ENCODE results near the gene GNB1L. TPM values are rescaled to one million over a fixed set of nuclear protein-coding genes. Genes with fewer than 3 reads are reported as not detected.

Gene GNB1L
- total RNA-seq, 1 experiment from 2014 or later = 27.0 TPM

DNA sequence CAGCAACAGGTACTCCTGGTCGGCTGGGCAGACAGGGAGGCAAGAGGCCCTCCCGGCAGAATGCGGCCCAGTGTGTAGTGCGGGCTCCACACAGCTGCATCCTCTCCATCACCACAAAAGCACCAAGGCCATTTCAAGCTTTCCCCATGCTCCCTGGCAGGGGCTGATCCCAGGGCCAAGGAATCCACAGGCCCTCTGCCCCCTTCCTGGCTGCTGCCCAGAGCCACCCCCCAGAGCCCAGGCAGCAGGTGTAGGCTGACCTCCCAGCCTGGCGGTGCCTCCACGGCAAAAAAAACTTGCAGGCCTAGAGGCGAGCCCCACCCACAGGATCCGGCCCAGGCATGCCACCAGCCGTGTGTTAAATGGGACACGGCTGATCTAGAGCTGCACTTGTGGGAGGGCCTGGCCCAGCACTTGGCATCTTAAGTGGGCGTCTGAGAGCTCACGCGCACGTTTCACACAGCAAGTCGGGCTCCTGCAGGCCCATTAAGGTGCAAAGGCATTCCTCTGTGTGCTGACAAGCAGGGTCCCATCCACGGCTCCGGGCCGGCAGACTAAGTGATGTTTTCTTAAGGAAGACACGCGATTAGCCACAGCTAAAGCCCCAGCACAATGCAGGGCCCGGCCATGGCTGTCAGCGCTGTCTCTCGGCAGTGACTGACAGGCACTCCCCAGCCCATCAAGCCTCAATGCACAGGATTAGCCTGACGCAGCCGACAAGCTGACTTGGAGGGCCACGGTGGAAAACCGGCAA lies 19.8 kb upstream of the GNB1L start:
- H3K27me3 ChIP-seq (ENCODE audit: low read length) = no peaks in the 10 kb centered on the region
- H3K36me3 ChIP-seq (ENCODE audit: low read depth, low read length) = no peaks in the 10 kb centered on the region
- peaks cover 8% of the 10 kb centered on the region for H3K4me1 ChIP-seq (ENCODE audit: insufficient read depth, low read length)
- H3F3A ChIP-seq (ENCODE audit: low read length, unreplicated experiment) = no peaks in the 10 kb centered on the region
- H4K20me1 ChIP-seq (ENCODE audit: low read length) = no peaks in the 10 kb centered on the region
- no peak overlapping the region for H3K4me2 ChIP-seq (ENCODE audit: low read length)
- no TSS peak for BruUV-seq (replicated peaks)
- H3K9ac ChIP-seq (ENCODE audit: low read length) = no peak overlapping the region
- intact Hi-C loops (cut with micrococcal nuclease) = no loop called here
- ATAC-seq = no peak
- H3K4me3 ChIP-seq (ENCODE audit: low read length) = no peak overlapping the region
- no peak overlapping the region for H2AFZ ChIP-seq (ENCODE audit: low read length)
- TF ChIP-seq EZH2 (IDR thresholded peaks at IDR 0.05; ENCODE audit: low read length, unreplicated experiment) = no peak
- TF ChIP-seq, protein P1, sequence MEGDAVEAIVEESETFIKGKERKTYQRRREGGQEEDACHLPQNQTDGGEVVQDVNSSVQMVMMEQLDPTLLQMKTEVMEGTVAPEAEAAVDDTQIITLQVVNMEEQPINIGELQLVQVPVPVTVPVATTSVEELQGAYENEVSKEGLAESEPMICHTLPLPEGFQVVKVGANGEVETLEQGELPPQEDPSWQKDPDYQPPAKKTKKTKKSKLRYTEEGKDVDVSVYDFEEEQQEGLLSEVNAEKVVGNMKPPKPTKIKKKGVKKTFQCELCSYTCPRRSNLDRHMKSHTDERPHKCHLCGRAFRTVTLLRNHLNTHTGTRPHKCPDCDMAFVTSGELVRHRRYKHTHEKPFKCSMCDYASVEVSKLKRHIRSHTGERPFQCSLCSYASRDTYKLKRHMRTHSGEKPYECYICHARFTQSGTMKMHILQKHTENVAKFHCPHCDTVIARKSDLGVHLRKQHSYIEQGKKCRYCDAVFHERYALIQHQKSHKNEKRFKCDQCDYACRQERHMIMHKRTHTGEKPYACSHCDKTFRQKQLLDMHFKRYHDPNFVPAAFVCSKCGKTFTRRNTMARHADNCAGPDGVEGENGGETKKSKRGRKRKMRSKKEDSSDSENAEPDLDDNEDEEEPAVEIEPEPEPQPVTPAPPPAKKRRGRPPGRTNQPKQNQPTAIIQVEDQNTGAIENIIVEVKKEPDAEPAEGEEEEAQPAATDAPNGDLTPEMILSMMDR (conservative IDR thresholded peaks at IDR 0.05; ENCODE audit: low read depth, low read length) = no peak
- no peak for TF ChIP-seq EZH2phosphoT487 (IDR thresholded peaks at IDR 0.05; ENCODE audit: borderline replicate concordance, low read length)
- CTCF ChIA-PET = no interaction called here
- POLR2A ChIA-PET (ENCODE audit: unreplicated experiment) = no interaction called here
- DNase-seq = no peak
- no peaks in the 10 kb centered on the region for H3K79me2 ChIP-seq (ENCODE audit: low read length)
- H3K9me3 ChIP-seq (ENCODE audit: low read length) = no peaks in the 10 kb centered on the region
- H3K27ac ChIP-seq (ENCODE audit: low read length) = no peak overlapping the region
- H3K9me2 ChIP-seq (replicated peaks; ENCODE audit: low read length) = no peaks in the 10 kb centered on the region

DNA sequence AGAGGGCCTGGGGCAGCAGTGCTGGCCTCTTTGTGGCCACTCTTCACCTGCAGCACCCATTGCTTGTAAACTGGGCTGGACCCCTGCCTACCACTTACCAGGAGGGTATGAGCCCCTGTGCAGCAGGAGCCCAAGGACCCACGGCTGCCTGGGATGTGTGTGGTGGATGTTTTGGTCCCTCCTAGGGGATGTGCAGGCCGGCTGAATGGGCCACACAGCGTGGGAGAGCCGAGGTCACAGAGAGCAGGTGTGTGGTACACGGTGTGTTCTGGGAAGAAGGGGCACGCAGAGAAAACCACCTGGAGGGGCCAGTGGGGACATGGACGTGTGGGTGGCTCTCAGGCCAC lies 19.3 kb upstream of the GNB1L start:
- Histone ChIP-seq H3F3A (ENCODE audit: low read length, unreplicated experiment) (no peaks in the 10 kb centered on the region), H2AFZ (ENCODE audit: low read length) (no peak overlapping the region), H3K36me3 (ENCODE audit: low read depth, low read length) (no peaks in the 10 kb centered on the region), H3K4me1 (ENCODE audit: insufficient read depth, low read length) (peaks cover 4% of the 10 kb centered on the region; the same call in 1 of the 2 replicates), H4K20me1 (ENCODE audit: low read length) (no peaks in the 10 kb centered on the region), H3K9me3 (ENCODE audit: low read length) (no peaks in the 10 kb centered on the region), H3K4me3 (ENCODE audit: low read length) (no peak overlapping the region), H3K79me2 (ENCODE audit: low read length) (no peaks in the 10 kb centered on the region), H3K9me2 (replicated peaks; ENCODE audit: low read length) (no peaks in the 10 kb centered on the region), H3K27me3 (ENCODE audit: low read length) (no peaks in the 10 kb centered on the region), H3K27ac (ENCODE audit: low read length) (no peak overlapping the region), H3K4me2 (ENCODE audit: low read length) (no peak overlapping the region), H3K9ac (ENCODE audit: low read length) (no peak overlapping the region)
- ATAC-seq = no peak
- CTCF ChIA-PET = no interaction called here
- POLR2A ChIA-PET (ENCODE audit: unreplicated experiment) = no interaction called here
- intact Hi-C loops (cut with micrococcal nuclease) = no loop called here
- DNase-seq = no peak
- TF ChIP-seq EZH2 (IDR thresholded peaks at IDR 0.05; ENCODE audit: low read length, unreplicated experiment) (no peak), EZH2phosphoT487 (IDR thresholded peaks at IDR 0.05; ENCODE audit: borderline replicate concordance, low read length) (no peak)
- TF ChIP-seq, protein P1 (conservative IDR thresholded peaks at IDR 0.05; ENCODE audit: low read depth, low read length) = no peak
- BruUV-seq (replicated peaks) = no TSS peak

DNA sequence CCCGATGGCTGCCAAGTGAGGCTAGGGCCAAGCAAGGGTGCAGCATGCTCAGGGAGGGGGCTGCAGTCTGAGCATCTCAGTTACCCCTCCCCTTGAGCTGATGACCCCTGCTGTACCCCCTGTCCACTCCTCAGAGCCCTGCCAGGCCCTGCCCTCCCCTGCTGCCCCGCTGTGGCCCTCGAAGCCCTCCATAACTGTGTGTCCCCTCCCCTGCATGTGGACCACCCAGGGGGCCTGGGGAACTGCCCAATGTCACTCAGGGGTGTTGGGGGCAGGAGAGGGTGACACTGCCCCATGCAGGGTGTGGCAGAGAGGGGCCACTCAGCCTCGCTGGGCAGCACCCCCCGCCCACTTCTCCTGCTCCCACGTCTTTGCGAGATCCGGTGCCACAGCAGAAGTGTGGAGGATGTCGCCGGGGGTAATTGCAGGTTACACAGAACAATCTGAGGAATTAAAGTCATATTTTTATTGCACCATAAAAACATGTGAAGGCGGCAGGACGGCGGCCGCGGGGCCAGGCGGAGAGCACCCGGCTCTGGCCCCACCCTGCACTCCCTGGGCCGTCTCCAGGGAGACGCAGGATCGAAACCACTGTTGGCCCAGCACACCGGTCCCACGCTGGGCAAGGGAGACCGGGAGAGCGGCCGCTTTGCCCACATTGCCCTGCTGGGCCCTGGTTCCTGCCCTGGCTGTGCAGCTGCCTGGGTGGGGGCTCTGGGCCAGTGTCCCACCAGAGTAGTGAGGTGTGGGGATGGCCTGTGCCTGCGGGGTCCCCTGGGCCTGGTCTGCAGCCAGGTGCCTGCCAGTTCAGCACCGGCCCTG lies 18.7 kb upstream of the GNB1L start:
- Histone ChIP-seq H3K4me2 (ENCODE audit: low read length) (no peak overlapping the region), H2AFZ (ENCODE audit: low read length) (no peak overlapping the region), H3K36me3 (ENCODE audit: low read depth, low read length) (no peaks in the 10 kb centered on the region), H4K20me1 (ENCODE audit: low read length) (no peaks in the 10 kb centered on the region), H3K9me3 (ENCODE audit: low read length) (no peaks in the 10 kb centered on the region), H3K79me2 (ENCODE audit: low read length) (no peaks in the 10 kb centered on the region), H3K4me3 (ENCODE audit: low read length) (no peak overlapping the region), H3K27ac (ENCODE audit: low read length) (no peak overlapping the region), H3F3A (ENCODE audit: low read length, unreplicated experiment) (no peaks in the 10 kb centered on the region), H3K9me2 (replicated peaks; ENCODE audit: low read length) (no peaks in the 10 kb centered on the region), H3K4me1 (ENCODE audit: insufficient read depth, low read length) (no peaks in the 10 kb centered on the region), H3K9ac (ENCODE audit: low read length) (no peak overlapping the region), H3K27me3 (ENCODE audit: low read length) (no peaks in the 10 kb centered on the region)
- BruUV-seq (replicated peaks) = no TSS peak
- DNase-seq (no peak), ATAC-seq (peak; percentile 50)
- CTCF ChIA-PET = no interaction called here
- intact Hi-C loops (cut with micrococcal nuclease) = no loop called here
- POLR2A ChIA-PET (ENCODE audit: unreplicated experiment) = no interaction called here
- no peak for TF ChIP-seq EZH2phosphoT487 (IDR thresholded peaks at IDR 0.05; ENCODE audit: borderline replicate concordance, low read length)
- TF ChIP-seq, protein P1 (conservative IDR thresholded peaks at IDR 0.05; ENCODE audit: low read depth, low read length) = no peak
- TF ChIP-seq EZH2 (IDR thresholded peaks at IDR 0.05; ENCODE audit: low read length, unreplicated experiment) = no peak
